Hematopoietic multipotent progenitor cell (in vitro differentiated cells): ENCODE results near the gene FAM53B. TPM values are rescaled to one million over a fixed set of nuclear protein-coding genes. Genes with fewer than 3 reads are reported as not detected.
"Not testable (repeated sequence)": the region's sequence is repeated elsewhere in the genome, so short reads cannot be mapped to it uniquely, and the experiment has no call there.

ENCODE experiments used
- DNase-seq, 3 donors: peaks; one replicate each; pipeline ENCODE4 v3.0.0-alpha.2; 2011 to 2015; ENCODE audit warnings: low read depth in 2 of 3, low spot score in 2 of 3
- total RNA-seq: library from RNA; depleted of rRNA; stranded (reverse); fragments of >200 nt; gene quantifications from one replicate; pipeline ENCODE4 v1.2.3, GENCODE V29; 2012

Gene FAM53B
- total RNA-seq, 1 donor, result 32.9 TPM

DNA sequence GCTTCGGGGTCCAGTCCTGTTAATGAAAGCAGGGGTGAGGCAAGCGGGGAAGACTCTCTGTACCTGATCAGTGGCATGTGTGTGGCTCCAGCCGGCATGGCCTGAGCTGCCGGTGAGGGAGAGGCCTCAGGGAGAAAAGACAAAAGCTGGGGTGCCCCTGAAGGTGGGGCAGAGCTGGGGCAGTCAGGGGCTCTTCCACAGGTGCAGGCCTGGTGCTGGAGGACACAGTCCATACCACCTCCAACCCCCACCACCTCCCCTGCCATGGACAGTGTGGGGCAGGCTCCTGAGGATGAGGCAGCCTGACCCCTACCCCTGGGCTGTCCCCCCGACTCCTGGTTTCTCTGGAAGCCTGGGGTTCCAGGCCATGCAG lies 153.1 kb downstream of the FAM53B start:
- no peak for DNase-seq

DNA sequence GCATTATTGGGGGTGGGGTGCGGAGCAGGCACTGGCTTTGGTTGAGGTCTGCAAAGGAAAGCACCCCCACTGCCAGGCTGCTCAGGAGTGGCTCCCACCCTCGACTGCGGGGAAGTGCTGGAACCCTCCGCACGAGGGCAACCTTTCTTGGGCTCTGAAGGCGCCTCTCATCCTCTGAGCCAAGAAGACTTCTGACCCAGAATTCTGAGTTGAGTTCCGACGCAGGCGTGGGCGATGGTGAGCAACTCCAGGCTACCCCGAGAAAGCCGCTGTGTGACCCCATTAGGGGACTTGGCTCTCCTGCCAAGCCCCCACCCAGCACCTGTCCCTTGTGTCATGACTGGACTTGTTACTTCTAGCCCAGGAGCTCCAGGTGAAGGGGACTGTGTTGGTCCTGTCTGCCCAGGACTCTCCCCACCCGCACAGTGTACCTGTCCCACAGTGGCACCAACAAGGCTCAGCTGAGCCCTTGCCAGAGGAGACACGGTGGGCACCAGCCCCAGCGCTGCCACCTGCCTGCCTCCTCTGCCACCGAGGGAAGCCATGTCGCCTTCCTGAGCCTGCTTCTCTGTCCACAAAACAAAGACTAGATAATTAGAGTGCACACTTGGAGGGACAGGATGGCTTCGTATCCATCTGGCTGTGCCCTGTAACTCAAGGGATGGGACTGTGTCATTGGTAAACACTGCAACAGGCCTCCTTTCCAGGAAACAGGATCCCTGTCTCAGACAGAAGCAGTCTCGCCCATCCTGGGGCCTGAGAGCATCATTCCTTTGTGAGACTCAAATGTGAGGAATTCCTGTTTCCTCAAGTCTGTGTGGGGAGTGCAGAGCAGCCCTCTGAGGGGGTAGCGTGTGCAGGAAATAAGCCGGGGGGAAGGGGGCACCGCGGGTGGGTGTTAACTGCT lies 153.7 kb downstream of the FAM53B start:
- DNase-seq, result no peak

DNA sequence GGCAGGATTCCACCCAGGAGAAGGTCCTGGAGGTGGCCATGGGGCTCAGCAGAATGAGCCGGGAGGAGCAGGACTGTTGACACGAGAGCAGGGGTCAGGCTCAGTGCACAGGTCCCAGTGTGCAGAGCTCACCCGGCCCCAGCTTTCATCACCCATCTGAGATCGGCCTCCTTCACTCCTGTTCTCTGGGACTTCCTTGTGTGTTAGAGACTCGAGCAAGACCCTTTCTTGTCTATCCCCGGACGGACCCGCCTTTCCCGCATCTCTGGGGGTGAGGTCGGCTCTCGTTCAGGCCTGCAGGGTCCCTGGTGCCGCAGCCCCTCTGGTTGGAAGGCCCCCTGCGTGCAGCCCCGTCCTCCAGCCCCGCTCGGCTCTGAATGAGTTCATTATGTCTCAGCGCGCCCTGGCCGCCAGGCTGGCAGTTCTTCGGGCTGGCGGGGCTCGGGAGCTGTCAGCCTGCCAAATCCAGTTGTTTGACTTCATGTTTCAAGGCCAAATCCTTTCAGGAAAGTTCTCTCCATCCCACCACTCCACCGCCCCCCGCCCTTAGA lies 154.6 kb downstream of the FAM53B start:
- no peak for DNase-seq

DNA sequence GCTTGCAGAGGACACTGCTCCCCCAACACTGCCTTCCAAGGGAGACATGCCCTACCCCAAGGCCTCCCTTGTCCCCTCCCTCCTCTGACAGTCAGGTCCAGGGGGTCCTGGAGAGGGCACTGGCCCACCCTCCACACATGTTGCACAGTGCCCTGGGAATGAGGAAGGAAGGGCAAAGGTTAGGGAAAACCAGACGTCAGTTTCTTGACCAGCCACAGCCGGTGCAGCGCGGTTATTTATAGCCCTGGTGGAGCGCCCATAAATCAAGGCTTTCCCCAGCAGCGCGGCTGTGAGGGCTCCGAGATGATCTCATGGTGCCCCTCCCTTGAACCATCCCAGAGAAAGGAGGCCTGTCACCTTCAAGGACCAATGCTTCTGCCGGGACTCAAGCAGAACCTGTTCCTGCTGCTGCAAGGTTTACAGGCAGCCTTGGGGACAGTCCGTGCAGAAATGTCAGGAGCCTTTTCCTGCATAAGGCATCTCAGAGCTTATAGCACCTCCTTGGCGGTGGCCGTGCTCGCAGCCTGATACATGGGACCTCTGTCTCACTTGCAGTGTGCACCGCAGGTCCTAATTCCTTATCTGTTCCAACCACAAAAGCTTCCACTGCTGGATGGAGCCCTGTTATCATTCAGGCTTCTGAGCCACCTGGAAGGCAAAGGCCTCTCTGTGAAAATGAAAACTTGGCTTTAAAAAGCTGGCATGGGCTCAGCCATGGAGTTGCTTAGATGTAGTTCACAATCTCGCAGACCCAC lies 155.3 kb downstream of the FAM53B start:
- DNase-seq, result peak in 1 of 3 donors; percentile 43

DNA sequence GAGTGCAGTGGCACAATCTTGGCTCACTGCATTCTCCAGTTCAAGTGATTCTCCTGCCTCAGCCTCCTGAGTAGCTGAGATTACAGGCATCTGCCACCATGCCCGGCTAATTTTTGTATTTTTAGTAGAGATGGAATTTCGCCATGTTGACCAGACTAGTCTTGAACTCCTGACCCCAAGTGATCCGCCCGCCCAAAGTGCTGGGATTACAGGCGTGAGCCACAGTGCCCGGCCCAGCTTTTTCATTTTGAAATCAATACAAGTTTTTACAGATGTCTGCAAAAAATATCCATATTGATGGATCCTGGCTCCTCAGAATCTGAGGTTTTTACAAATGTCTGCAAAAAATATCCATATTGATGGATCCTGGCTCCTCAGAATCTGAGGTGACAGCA lies 155.8 kb downstream of the FAM53B start:
- DNase-seq, result not testable (repeated sequence)

DNA sequence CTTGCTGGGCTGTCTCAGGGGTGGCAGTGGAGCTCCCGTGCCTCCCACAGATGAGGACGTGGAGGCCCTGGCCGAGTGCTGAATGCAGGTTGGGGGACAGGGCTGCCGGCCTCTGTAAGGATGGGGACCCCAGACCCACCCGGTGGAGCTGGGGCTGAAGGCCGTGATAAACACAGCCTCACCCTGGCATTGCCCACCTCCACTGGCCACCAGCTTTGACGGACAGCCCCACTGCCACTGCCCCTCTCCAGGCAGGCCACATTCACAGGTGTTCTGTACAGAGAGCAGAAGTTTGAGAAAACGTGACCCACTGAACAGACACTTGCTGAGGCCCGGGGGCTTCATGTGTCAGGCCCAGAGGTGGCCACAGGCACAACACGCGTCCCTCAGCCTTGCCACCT lies 156.4 kb downstream of the FAM53B start:
- no peak for DNase-seq

DNA sequence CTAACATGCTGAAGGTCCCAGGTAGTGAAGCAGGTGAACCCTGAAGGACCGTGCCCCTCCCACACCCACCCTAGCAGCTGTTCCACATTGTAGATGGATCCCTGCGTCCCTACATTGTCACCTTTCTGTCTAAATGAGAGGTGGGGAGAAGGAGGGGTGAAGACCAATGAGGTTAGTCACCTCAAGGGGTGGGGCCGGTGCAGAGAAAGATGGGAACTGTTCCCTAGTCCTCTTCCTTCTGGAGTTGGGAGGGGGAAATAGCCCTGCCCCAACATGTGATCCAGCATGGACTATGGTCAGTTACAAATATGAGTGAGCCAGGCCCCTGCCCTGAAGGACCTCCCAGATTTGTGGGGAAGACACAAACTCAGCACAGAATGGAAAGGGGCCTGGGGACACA lies 158.0 kb downstream of the FAM53B start:
- no peak for DNase-seq

DNA sequence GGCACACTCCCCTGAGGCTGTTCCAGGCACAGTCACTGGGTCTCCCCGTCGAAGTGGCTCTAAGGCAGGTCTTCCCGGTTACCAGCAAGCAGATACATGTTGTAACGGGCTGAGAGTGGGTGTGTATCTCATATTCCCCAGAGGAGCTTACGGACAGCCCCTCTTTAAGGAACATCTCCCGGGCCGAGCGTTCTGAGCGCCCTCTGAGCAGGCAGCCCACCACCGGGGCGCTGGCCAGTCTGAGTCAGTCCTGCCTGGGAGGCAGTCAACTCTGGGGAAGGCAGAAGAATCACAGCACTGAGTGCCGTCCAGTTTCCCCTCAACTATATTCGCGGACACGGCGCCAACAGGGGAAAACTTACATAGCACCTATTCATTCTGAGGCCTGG lies 165.2 kb downstream of the FAM53B start:
- no peak for DNase-seq

DNA sequence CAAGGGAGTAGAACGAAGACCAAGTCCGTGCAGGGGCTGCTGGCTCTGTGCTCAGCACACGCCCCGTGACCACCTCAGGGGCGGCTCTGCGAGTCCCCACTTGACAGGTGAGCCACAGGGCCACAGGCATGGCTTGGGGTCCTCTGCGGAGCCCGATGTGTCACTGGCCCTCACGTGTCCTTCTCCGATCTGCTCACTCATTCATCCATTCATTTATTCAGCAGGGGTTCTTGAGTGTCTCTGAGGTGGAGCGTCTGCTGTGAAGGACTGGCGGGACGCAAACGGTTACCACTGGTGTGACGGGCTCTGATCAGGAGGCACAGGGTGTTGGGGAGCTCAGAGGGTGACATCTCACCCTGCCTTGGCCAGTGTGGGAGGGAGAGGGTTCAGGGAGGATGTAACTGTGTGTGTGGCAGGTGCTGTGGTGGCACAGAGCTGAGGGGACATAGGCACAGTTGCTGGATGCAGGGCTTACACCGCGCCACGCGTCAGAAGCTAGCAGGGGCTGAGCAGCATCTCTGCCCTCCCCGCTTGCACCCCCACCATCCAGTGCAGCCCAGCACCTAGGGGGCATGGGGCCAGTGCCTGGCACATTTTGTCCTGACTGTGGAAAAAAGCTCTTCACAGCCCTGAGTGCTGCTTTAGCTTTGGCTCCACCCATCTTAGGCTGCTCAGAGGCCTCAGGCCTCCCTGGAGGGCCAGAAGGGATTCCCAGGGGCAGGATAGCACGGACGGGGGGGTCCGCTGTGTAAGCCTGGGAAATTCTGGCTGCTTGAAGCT lies 165.8 kb downstream of the FAM53B start:
- no peak for DNase-seq

DNA sequence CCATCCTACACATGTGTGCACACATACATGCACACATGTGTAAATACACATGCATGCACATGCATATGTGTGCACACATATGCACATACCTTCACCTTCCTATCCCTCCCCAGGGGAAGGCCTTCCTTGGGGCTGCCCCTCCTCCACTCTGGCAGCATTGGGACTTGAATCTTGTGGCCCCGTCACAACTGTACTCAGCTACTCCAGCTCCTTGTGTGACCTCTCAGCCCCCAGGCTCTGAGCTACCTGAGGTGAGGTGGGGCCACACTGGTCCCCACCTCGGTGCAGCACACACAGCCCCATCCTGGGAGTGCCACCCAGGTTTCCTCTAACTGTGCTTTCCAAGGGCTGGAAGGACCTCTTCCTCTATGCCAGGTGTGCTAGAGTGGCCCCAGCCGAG lies 166.5 kb downstream of the FAM53B start:
- DNase-seq, result no peak

DNA sequence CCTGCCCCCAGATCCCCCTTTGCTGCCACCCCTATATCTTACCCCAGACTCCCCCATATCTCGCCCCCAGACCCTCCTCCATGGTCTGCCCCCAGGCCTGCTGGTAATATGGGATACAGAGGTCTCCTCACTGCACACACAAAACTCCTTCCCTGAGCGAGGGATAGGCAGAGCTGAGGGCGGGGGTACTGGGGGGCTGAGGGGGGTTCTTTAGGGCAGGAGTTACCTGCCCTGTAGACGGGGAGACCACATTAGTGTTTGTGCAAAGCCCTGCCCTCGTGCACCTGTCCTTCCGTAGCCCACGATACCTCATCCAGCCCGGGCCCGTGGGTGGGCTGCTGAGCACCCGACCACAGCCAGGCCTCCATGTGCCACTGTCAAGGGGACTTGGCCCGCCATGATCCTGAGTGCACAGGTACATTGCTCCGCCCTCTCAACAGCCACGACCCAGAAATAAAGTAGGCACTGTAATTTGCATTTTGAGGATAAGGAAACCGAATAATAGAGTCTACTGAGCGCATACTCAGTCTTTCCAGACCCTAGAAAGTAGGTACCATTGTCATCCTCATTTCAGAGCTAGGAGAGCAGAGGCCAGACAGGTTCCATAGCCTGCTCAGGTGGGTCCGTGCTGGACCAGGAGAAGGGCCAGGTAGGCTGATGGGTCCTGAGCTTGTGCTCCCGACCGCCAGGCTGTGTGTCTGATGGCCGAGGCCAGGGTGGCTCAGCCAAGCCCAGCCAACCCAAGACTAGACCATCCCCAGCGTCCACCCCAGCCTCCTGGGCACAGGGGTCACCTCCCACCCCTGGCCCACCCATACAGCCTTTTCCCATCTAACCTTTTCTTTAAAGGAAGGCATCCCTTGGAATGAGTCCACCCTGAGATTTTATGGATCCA lies 167.4 kb downstream of the FAM53B start:
- DNase-seq, result no peak

DNA sequence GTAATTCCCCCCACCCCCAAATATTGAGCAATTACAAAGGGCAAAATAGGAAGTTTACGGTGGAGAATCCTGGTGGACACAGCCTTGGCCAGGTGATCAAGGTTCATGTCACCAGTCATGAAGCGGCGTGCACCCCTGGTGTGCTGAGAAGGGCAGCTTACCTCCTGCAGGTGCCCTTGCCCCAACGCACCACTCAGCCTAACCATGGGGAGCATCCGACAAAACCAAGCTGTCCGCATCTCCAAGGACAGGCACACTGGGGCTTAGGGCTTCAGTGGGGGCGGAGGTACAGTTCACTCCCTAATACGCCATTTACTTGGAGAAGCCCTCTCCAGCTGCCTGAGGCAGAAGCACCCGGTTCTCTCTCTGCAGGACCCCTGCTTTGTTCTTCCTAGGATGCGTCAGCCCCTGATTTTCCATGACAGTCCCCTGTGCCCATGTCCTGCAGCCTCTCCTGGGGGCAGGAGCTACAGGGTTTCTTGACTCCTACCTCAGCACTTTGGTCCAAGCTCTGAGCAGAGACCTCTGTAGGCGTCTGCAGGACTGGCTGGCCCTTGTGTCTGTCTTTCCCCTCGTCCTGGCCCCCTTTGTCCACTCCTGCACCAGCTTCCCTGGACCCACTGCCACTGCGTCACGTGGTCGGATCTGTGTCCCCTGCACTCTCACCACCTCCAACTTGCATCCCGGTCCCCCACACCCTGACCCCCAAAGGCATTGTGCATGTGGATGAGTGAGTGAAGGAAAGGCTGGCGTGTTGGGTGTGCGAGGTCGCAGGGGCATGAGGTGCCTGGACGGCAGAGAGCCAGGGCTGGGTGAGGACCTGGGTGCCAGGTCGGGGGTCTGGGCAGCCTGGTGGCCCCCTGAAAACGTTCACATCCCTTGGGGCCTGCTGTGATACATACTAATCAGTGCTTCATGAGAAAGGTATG lies 168.8 kb downstream of the FAM53B start:
- DNase-seq, result no peak

DNA sequence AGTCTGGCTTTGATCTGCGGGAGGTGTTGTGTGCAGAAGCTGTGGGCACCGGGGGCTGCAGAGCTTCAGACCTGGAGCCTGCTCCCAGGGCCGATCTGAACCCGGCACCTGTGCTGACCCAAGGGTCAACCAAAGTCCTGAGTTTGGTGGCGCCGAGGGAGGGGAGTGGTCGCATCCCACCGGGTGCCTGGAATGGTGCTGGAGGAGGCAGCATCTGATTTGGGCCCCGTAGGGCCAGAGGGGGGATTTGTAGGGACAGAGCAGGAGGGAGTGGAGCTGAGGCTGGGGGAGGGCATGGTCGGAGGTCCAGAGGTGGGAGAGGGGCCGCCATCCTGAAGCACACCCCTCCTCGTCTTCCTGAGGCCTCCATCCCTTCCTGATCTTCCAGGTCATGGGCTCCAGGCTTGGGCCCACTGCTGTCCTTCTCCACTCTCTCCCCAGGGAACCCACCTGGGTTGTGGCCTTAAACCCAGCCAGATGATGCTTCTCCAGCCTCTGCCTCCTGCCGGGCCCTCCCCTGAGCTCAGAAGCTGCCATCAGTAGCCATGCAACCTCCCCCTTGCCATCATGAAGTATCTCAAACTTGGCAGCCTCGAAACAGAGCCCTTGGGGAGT lies 169.6 kb downstream of the FAM53B start:
- DNase-seq, result no peak

DNA sequence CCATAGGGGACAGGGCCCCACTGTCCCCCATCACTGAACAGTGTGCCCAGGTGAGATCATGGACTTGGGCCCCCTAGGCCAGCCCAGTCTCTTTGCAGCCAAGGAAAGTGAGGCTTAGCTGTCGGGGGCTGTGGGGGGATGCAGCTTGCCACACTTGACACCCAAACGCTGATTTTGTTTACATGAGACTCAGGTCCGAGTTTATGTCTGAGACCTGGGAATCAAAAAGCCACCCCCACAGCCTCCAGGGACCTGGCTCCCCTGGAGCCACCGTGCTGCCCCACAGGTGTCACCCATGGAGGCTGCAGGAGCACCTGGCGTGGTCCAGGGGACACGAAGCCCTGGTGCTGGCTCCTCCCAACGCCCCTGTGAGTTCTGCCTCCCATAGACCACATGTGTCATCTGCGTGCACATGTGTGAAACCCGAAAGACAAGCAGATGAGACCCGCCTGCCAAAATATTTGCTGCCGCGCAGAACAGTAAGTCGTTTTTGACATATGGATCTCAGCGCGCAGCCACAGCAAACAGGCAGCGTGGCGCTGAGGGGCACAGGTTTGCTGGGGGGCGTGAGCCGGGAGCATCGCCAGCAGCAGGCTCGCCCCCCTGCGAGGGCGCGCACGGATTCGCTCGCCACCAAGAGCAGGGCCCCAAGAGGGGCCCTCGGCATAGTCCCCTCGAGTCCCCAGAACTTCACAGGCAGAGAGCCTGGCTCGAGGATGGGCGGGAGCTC lies 170.3 kb downstream of the FAM53B start:
- no peak for DNase-seq

DNA sequence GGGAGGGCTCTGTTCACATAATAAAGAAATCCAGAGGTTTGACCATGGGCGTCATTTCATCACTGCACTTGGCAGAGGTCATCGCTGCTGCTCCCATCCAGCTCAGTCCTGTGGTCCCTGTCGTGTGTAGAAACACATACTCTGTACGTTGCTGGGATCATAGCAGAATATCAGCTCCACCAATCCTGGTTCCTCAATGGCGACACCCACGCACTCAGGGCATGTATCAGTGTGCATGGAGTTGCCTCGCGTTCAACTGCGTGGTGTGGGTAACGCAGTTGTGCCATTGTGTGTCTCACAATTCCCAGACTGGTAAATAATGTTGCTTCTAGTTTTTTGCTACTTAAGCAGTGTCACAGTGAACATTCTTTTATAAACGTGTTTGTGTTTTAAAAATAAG lies 171.4 kb downstream of the FAM53B start:
- DNase-seq, result no peak

DNA sequence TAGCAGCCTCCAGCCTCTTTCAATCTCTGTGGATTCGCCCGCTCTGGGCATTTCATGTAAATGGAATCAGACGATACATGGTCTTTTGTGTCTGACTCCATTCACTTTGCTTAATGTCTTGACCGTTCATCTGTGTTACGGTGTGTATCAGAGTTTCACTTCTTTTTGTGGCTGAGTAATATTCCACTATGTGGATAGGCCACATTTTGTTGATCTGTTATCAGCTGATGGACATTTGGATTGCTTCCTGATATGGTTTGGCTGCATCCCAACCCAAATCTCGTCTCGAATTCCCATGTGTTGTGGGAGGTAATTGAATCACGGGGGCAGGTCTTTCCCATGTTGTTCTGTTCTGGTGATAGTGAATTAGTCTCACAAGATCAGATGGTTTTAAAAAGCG lies 173.5 kb downstream of the FAM53B start:
- DNase-seq, result no peak

DNA sequence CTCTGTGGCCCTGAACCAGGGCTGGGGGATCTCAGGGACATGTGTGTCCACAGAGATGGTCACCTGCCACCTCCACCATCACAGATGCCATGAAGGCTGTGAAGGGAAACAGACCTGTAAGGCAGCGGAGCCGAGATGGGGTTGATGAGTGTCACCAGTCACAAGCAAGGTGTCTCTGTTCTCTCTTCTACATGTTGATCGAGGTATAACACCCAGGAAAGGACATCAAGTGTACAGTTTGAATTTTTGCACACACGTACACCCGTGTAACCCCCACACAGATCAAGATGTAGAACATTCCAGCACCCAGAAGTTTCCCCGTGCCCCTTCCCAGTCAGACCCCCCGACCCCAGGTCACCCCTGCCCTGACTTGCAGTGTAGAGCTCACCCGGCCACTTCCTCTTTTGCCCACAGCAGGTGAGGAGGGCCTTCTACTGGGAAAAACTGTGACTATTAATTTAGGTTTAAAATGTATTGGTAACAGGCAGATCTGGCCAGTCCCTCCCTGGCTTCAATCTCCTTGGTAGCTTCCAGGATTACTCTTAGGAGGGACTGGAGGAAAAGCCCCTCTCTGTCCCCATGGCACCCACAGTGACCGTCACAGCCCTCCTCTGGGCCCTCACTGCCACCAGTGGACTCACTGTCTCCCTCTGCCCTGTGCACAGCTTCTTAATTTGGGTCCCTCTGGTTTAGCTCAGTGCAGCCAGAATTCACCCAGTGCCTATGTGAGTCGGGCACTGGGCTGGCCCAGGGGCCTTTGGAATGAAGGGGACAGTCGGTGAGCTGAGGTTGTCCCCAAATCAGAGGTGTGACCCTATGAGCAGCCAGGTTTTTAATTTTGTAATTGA lies 174.3 kb downstream of the FAM53B start:
- peak in 1 of 3 donors; percentile 31 for DNase-seq
